8988T (cell line): Measurements from ENCODE around the gene C11orf21.

Source experiments
- DNase-seq: peaks from one replicate; pipeline ENCODE4 v3.0.0; 2011

The C11orf21 gene

GRCh38 chr11:2258501-2259465 lies 42.9 kb downstream of the C11orf21 start:
- DNase-seq, result no peak

GRCh38 chr11:2256951-2257700 lies 44.6 kb downstream of the C11orf21 start:
- DNase-seq, result no peak

GRCh38 chr11:2256293-2256913 lies 45.3 kb downstream of the C11orf21 start:
- DNase-seq, result no peak

GRCh38 chr11:2252018-2252417 lies 49.7 kb downstream of the C11orf21 start:
- DNase-seq, result no peak

GRCh38 chr11:2251138-2251537 lies 50.6 kb downstream of the C11orf21 start:
- no peak for DNase-seq

- DNase-seq, result no peak
Observed at GRCh38 chr11:2250485-2250884, 51.2 kb downstream of the C11orf21 start.

GRCh38 chr11:2250041-2250440 lies 51.7 kb downstream of the C11orf21 start:
- no peak for DNase-seq

GRCh38 chr11:2249189-2249916 lies 52.4 kb downstream of the C11orf21 start:
- no peak for DNase-seq

- DNase-seq, result no peak
Observed at GRCh38 chr11:2248762-2249161, 53.0 kb downstream of the C11orf21 start.

GRCh38 chr11:2248242-2248641 lies 53.5 kb downstream of the C11orf21 start:
- no peak for DNase-seq

- DNase-seq, result no peak
Observed at GRCh38 chr11:2247496-2247895, 54.2 kb downstream of the C11orf21 start.
